ENCODE results near the gene TSNAX. TPM values are rescaled to one million over a fixed set of nuclear protein-coding genes. Genes with fewer than 3 reads are reported as not detected.

Gene TSNAX
- total RNA-seq, 1 experiment from 2014 or later: 38.0 TPM

DNA sequence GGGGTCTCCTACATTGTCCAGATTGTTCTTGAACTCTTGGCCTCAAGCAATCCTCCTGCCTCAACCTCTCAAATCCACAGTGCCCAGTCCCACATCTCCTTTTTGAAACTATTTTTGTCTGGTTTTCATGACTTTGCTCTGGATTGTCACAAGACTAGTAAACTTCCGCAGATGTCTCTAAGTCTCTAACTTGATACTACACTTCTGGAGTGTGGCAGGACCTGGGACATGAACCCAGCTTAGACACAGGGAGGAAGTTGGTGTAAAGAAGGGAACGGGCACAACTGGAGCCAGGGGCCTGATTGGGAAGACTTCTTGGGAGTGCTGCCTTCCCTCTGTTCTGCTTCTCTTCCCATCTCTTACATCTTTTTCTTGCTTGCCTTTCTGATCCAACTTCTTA lies 81.9 kb downstream of the TSNAX start:
- no peak overlapping the region for H3K4me3 Mint-ChIP-seq
- DNase-seq (ENCODE audit: low spot score) (no peak), ATAC-seq (no peak)
- ChIA-PET CTCF (no interaction called here), POLR2A (no interaction called here)
- no peak overlapping the region for H3K27ac Mint-ChIP-seq
- peaks cover 4% of the 10 kb centered on the region; the same call in 1 of the 2 replicates for H3K9me3 Mint-ChIP-seq
- TF ChIP-seq ZNF121 (CRISPR knock-in tag; IDR thresholded peaks at IDR 0.05) (no peak), NR3C1 (CRISPR knock-in tag; conservative IDR thresholded peaks at IDR 0.05; ENCODE audit: low read depth) (no peak), ATF6 (CRISPR knock-in tag; IDR thresholded peaks at IDR 0.05) (no peak), ETV6 (CRISPR knock-in tag; IDR thresholded peaks at IDR 0.05) (no peak)
- TF ChIP-seq, protein P1, sequence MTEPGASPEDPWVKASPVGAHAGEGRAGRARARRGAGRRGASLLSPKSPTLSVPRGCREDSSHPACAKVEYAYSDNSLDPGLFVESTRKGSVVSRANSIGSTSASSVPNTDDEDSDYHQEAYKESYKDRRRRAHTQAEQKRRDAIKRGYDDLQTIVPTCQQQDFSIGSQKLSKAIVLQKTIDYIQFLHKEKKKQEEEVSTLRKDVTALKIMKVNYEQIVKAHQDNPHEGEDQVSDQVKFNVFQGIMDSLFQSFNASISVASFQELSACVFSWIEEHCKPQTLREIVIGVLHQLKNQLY (CRISPR knock-in tag; IDR thresholded peaks at IDR 0.05): no peak
- TF ChIP-seq, protein P2, sequence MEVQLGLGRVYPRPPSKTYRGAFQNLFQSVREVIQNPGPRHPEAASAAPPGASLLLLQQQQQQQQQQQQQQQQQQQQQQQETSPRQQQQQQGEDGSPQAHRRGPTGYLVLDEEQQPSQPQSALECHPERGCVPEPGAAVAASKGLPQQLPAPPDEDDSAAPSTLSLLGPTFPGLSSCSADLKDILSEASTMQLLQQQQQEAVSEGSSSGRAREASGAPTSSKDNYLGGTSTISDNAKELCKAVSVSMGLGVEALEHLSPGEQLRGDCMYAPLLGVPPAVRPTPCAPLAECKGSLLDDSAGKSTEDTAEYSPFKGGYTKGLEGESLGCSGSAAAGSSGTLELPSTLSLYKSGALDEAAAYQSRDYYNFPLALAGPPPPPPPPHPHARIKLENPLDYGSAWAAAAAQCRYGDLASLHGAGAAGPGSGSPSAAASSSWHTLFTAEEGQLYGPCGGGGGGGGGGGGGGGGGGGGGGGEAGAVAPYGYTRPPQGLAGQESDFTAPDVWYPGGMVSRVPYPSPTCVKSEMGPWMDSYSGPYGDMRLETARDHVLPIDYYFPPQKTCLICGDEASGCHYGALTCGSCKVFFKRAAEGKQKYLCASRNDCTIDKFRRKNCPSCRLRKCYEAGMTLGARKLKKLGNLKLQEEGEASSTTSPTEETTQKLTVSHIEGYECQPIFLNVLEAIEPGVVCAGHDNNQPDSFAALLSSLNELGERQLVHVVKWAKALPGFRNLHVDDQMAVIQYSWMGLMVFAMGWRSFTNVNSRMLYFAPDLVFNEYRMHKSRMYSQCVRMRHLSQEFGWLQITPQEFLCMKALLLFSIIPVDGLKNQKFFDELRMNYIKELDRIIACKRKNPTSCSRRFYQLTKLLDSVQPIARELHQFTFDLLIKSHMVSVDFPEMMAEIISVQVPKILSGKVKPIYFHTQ (CRISPR knock-in tag; IDR thresholded peaks at IDR 0.05): no peak
- no peaks in the 10 kb centered on the region for H3K36me3 Mint-ChIP-seq
- peaks cover 41% of the 10 kb centered on the region for H3K27me3 Mint-ChIP-seq (ENCODE audit: low read depth)
- H3K4me1 Mint-ChIP-seq: no peaks in the 10 kb centered on the region

DNA sequence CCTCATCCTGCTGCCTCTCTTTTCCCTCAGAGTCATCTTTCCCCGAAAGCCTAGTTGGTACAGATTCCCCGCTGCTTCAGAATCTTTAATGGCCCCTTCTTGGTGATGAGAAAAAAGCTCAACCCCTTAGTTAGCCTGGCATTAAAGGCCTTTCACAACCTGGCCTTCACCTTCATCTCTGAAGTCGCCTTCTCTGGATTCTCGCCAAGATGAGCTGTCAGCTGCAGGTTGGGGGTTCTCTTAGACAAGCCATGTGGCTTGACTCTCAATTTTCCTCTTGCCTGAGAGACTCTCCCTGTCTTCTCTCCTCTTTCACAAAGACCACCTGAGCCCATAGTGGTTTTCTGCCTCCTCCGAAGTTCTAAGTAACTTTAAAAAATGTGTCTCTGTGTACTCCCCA lies 82.6 kb downstream of the TSNAX start:
- Mint-ChIP-seq H3K9me3 (peaks cover 7% of the 10 kb centered on the region), H3K27ac (no peak overlapping the region), H3K27me3 (ENCODE audit: low read depth) (peaks cover 44% of the 10 kb centered on the region), H3K4me3 (no peak overlapping the region), H3K36me3 (no peaks in the 10 kb centered on the region), H3K4me1 (no peaks in the 10 kb centered on the region)
- no peak for DNase-seq (ENCODE audit: low spot score)
- TF ChIP-seq SOX15 (CRISPR knock-in tag; IDR thresholded peaks at IDR 0.05): no peak
- ChIA-PET POLR2A (no interaction called here), CTCF (no interaction called here)
- no peak for ATAC-seq

- Mint-ChIP-seq H3K27me3 (ENCODE audit: low read depth) (peaks cover 51% of the 10 kb centered on the region), H3K36me3 (no peaks in the 10 kb centered on the region), H3K9me3 (peaks cover 10% of the 10 kb centered on the region), H3K4me3 (no peak overlapping the region), H3K4me1 (no peaks in the 10 kb centered on the region), H3K27ac (no peak overlapping the region)
- POLR2A ChIA-PET: no interaction called here
- TF ChIP-seq, protein P3, sequence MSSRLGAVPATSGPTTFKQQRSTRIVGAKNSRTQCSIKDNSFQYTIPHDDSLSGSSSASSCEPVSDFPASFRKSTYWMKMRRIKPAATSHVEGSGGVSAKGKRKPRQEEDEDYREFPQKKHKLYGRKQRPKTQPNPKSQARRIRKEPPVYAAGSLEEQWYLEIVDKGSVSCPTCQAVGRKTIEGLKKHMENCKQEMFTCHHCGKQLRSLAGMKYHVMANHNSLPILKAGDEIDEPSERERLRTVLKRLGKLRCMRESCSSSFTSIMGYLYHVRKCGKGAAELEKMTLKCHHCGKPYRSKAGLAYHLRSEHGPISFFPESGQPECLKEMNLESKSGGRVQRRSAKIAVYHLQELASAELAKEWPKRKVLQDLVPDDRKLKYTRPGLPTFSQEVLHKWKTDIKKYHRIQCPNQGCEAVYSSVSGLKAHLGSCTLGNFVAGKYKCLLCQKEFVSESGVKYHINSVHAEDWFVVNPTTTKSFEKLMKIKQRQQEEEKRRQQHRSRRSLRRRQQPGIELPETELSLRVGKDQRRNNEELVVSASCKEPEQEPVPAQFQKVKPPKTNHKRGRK (CRISPR knock-in tag; IDR thresholded peaks at IDR 0.05; ENCODE audit: borderline replicate concordance): no peak
- no peak for TF ChIP-seq GRHL2 (CRISPR knock-in tag; IDR thresholded peaks at IDR 0.05; ENCODE audit: insufficient replicate concordance, severe bottlenecking)
- TF ChIP-seq ZNF138 (CRISPR knock-in tag; conservative IDR thresholded peaks at IDR 0.05): no peak
- TF ChIP-seq JAZF1 (CRISPR knock-in tag; IDR thresholded peaks at IDR 0.05): no peak
- no peak for TF ChIP-seq NR3C1 (CRISPR knock-in tag; conservative IDR thresholded peaks at IDR 0.05; ENCODE audit: low read depth)
- TF ChIP-seq TP53 (CRISPR knock-in tag; IDR thresholded peaks at IDR 0.05): no peak
- TF ChIP-seq RELA (CRISPR knock-in tag; IDR thresholded peaks at IDR 0.05; ENCODE audit: borderline replicate concordance): no peak
- ATAC-seq (no peak), DNase-seq (ENCODE audit: low spot score) (no peak)
- CTCF ChIA-PET: no interaction called here
These were observed 83.4 kb downstream of the TSNAX start for GRCh38 chr1:231611851-231612250.

Measured in WTC11 (cell line).